Astrocyte of the cerebellum (primary cell): ENCODE data around the gene GHITM.
"Not testable (repeated sequence)": the region's sequence is repeated elsewhere in the genome, so short reads cannot be mapped to it uniquely, and the experiment has no call there.

Experiments used
- DNase-seq: peaks from one replicate; pipeline ENCODE4 v3.0.0-alpha.2; 2011; ENCODE audit warnings: low read depth
- H3K4me3 ChIP-seq: 2 replicates; pipeline ENCODE4 v1.5.1; 2011; ENCODE audit warnings: mild to moderate bottlenecking, low read depth, low read length, moderate library complexity
- in situ Hi-C: cut with HindIII; loops from 2 replicates; pipeline ENCODE4 v1.10.0; 2017; ENCODE audit warnings: low sequenced_read_pairs
- TF ChIP-seq, protein P1 (sequence below): IDR thresholded peaks from 2 replicates; pipeline ENCODE4 v1.5.1; 2012; ENCODE audit warnings: low read length, low read depth, moderate library complexity, mild to moderate bottlenecking; ENCODE audit errors: missing control alignments

The GHITM gene

DNA sequence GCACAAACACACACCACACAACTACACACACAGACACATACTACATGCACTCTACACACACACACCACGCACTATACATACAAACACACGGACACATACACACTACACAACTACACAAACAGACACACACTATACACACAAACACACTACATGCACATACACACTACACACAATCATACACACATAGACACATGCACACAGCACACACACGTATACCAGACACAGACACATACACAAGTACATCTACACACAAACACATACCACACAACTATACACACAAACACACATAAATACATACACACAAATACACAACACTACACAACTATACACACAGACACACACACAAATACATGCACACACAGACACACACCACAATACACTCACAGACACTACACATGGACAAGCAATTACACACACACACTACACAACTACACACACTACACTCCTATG is 38.9 kb downstream of the GHITM start:
- TF ChIP-seq, protein P1, sequence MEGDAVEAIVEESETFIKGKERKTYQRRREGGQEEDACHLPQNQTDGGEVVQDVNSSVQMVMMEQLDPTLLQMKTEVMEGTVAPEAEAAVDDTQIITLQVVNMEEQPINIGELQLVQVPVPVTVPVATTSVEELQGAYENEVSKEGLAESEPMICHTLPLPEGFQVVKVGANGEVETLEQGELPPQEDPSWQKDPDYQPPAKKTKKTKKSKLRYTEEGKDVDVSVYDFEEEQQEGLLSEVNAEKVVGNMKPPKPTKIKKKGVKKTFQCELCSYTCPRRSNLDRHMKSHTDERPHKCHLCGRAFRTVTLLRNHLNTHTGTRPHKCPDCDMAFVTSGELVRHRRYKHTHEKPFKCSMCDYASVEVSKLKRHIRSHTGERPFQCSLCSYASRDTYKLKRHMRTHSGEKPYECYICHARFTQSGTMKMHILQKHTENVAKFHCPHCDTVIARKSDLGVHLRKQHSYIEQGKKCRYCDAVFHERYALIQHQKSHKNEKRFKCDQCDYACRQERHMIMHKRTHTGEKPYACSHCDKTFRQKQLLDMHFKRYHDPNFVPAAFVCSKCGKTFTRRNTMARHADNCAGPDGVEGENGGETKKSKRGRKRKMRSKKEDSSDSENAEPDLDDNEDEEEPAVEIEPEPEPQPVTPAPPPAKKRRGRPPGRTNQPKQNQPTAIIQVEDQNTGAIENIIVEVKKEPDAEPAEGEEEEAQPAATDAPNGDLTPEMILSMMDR = no peak
- in situ Hi-C loops = no loop called here
- DNase-seq = no peak
- H3K4me3 ChIP-seq = no peak overlapping the region

DNA sequence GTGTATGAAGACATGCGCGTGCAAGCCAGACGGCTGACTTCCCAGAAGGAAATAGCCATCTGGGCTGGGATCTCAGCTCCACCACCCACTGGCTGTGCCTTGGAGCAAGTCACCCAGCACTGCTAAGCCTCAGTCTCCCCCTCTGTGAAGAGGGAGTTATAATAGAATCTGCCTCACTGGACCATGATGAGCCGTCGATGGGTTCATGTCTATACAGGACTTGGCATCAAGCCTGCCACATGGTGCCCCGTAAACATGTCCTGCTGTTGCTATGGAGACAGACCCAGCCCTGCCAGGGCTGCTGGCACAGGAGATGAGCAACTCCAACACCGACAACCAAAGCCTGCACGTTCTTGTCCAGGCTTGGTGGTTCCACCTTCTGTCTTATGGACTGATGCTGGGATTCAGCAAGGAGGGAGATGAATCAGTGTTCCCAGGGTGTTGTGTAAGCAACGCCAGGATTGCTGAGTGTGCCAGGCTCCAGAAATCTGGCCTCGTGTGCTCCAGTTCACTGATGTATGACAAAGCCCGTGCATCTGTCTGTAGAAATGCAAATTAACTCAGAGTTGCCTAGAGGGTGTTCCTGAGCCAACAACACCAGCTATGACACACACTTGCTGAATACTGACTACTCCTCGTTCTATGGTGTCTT is 39.9 kb downstream of the GHITM start:
- in situ Hi-C loops = no loop called here
- H3K4me3 ChIP-seq = no peak overlapping the region
- DNase-seq = peak; percentile 32
- TF ChIP-seq, protein P1 = no peak

DNA sequence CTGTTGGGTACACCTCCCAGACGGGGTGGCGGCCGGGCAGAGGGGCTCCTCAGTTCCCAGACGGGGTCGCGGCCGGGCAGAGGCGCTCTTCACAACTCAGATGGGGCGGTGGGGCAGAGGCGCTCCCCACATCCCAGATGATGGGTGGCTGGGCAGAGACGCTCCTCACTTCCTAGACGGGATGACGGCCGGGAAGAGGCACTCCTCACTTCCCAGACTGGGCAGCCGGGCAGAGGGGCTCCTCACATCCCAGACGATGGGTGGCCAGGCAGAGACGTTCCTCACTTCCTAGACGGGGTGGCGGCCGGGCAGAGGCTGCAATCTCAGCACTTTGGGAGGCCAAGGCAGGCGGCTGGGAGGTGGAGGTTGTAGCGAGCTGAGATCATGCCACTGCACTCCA is 41.1 kb downstream of the GHITM start:
- H3K4me3 ChIP-seq, in situ Hi-C loops, DNase-seq: not testable (repeated sequence)

DNA sequence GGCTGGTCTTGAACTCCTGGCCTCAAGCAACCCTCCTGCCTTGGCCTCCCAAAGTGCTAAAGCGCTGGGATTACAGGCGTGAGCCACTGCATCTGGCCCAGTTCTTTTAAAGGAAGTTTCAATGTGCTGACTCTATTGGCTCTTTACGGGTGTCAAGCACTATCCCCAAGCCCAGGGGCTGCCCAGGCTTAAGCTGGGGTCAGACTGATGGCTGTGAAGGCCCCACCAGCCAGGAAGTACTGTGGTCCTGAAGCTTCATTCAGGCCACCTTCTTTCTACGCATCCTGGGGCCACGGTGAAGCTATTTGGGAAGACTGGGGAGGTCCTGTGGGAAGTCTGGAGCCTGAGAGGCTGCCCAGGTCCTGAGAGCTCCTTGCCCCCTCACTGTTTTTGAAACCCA is 42.3 kb downstream of the GHITM start:
- no peak overlapping the region for H3K4me3 ChIP-seq
- no peak for DNase-seq
- in situ Hi-C loops = no loop called here
- TF ChIP-seq, protein P1 = no peak

DNA sequence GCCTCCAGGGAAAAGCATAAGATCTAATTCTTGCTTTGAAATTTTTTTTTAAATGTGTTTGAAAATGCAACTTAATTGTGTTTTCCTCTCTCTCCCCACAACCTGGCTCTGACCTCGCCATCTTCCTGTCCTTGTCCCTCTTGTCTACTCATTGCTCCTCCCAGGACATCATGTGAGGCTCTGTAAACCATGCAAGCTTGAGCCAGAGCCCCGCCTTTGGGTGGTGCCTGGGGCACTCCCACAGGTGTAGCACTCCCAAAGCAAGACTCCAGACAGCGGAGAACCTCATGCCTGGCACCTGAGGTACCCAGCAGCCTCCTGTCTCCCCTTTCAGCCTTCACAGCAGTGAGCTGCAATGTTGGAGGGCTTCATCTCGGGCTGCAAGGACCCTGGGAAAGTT is 45.2 kb downstream of the GHITM start:
- no peak overlapping the region for H3K4me3 ChIP-seq
- TF ChIP-seq, protein P1 = no peak
- no peak for DNase-seq
- in situ Hi-C loops = no loop called here

DNA sequence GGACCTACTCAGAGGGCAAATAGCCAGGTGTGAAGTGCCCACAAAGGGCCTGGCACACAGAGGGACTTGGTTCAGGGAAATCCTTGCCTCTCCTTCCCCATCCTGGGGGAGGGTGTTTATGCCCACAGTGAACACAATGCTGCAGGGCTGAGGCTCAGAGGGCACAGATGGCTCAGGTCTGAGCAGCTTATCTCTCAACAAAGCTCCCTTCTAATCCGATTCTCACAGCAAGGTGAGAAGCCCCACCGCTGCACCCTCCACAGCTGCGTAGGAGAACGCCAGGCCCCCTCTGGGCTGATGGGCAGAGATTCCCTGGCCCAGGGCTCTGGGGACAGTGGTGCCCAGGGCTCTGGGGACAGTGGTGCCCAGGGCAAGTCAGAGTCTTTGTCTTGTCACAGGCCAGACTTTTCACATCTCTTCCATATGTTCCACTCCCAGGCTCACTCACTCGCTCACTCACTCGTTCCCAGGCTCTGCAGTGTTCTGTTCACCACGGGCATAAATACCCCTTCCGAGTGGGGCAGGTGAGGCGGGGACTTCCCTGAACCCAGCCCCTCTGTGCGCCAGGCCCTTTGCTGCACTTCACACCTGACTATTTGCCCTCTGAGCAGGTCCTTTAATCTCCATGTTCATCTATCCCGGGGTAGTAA is 46.3 kb downstream of the GHITM start:
- DNase-seq = no peak
- no peak overlapping the region for H3K4me3 ChIP-seq
- TF ChIP-seq, protein P1 = no peak
- in situ Hi-C loops = no loop called here

DNA sequence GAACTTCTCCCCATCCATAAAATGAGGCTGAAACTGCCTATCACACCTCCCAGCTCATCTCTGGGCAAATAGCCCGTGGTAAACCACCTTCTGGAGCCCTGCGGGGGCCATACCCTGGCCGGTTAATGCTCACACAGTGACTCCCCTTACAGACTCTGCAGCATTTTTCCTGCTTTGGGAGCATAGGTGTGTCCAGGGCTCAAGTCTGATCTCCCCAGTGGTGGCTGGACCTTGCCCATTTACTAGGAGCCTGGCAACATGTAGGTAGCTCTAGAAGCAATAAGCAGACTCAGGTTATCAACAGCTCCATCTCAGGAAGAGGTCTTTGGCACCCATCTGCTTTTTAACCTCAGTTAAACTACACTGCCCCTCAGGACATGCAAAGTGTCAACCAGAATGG is 49.5 kb downstream of the GHITM start:
- in situ Hi-C loops = no loop called here
- no peak for DNase-seq
- TF ChIP-seq, protein P1 = no peak
- H3K4me3 ChIP-seq = no peak overlapping the region
